Adrenal gland (tissue), 5 donors: Measurements from ENCODE around the gene PTH1R.

Source experiments
- POLR2A ChIP-seq, 2 donors: fragments of 450-650 bp; IDR thresholded peaks; one replicate each; pipeline ENCODE4 v1.6.1; 2017; ENCODE audit warnings: antibody characterized with exemption in 2 of 2, mild to moderate bottlenecking in 2 of 2, moderate library complexity in 1 of 2
- TF ChIP-seq, protein P1 (sequence below), 6 experiments: fragments of 450-650 bp in 4 of 6; fragments of 200-600 bp in 2 of 6; sonication (generic) in 1 of 6; IDR thresholded peaks; 1 replicate in 5 of 6; 2 replicates in 1 of 6; pipeline versions ENCODE4 v1.5.1 to v1.8.0; 2016 to 2021; ENCODE audit warnings: antibody characterized with exemption in 6 of 6, mild to moderate bottlenecking in 2 of 6, moderate library complexity in 1 of 6
- donor health status: DM: no; HTN: no; CAD: no.

DNA sequence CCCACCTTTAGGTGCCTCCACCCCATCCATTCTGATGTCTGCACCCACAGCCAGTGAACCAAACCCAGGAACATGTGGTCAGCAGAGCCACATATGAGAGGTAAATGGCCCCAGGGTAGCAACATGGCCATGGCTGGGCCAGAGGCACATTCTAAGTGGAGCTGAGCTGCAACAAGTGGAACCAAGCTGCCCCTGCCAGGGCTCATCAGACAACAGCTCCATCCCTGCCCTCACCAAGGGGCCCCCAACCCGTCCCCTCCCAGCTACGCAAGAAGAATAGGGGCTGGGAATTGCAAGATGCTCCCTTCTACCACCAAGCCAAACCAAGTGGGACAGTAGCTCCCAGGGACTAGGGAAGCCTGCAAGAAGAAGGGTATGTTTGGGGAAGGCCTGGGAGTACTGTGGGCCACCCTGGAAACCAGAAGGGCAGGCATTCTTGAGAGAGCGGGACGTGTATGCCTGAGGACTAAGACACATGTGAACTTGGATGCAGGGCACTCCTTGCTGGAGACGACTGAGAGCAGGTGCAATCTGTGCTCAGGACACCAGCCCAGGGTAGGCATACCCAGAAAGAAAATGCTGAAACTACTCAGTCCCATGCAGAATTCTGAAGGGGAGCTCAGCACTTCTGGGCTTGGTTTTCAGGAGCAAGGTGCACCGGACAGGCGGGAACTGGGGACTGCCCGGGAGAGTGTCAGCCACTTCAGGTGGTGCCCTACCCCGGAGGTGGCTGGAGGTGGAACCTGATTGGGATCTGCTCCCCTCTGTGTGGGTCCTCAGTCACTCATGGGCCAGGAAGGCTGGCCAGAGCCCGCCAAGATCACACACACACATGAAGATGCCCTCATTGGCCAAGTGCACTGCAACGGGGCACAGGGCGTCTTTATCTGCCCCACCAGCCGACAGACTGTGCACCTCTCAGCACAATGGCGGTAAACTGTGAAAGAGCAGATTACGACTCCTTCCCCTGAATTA, 23.8 kb upstream of the PTH1R start:
- TF ChIP-seq, protein P1, sequence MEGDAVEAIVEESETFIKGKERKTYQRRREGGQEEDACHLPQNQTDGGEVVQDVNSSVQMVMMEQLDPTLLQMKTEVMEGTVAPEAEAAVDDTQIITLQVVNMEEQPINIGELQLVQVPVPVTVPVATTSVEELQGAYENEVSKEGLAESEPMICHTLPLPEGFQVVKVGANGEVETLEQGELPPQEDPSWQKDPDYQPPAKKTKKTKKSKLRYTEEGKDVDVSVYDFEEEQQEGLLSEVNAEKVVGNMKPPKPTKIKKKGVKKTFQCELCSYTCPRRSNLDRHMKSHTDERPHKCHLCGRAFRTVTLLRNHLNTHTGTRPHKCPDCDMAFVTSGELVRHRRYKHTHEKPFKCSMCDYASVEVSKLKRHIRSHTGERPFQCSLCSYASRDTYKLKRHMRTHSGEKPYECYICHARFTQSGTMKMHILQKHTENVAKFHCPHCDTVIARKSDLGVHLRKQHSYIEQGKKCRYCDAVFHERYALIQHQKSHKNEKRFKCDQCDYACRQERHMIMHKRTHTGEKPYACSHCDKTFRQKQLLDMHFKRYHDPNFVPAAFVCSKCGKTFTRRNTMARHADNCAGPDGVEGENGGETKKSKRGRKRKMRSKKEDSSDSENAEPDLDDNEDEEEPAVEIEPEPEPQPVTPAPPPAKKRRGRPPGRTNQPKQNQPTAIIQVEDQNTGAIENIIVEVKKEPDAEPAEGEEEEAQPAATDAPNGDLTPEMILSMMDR (IDR thresholded peaks at IDR 0.05), result no peak
- no peak for TF ChIP-seq POLR2A (IDR thresholded peaks at IDR 0.05)
